GM12878 (cell line): Measurements from ENCODE around the gene KNSTRN. TPM values are rescaled to one million over a fixed set of nuclear protein-coding genes. Genes with fewer than 3 reads are reported as not detected.

Experiments
- ATAC-seq: fragments of 200-7000 bp; cut with Tn5 transposase; 3 replicates; pipeline ENCODE4 v1.9.1; 2020; ENCODE audit warnings: mild to moderate bottlenecking, moderate library complexity
- BruUV-seq: library from RNA; stranded (reverse); fragments of 400-500 nt; replicated peaks from 2 replicates; lab custom pipeline; 2021; lab: Mats Ljungman, UMichigan
- CTCF ChIA-PET: fragments of 300-600 bp; sonication (Branson Sonifier 250); formaldehyde crosslinking; extraction: SDS; loops from one replicate; lab custom pipeline; 2021; ENCODE audit warnings: inconsistent platforms; lab: Yijun Ruan, JAX
- POLR2A ChIA-PET: fragments of 350-600 bp; formaldehyde crosslinking; extraction: SDS; loops from one replicate; lab custom pipeline; 2021; ENCODE audit warnings: inconsistent platforms; lab: Charles Lee
- RAD21 ChIA-PET: fragments of 300-600 bp; sonication (Branson Sonifier 250); formaldehyde crosslinking; loops from one replicate; lab custom pipeline; 2023; ENCODE audit warnings: antibody characterized with exemption; ENCODE audit not compliant: unreplicated experiment; lab: Charles Lee
- SMC1A ChIA-PET: fragments of 300-600 bp; sonication (Branson Sonifier 250); formaldehyde crosslinking; loops from one replicate; lab custom pipeline; 2023; ENCODE audit not compliant: unreplicated experiment, uncharacterized antibody; lab: Charles Lee
- DNase-seq: peaks from one replicate; pipeline ENCODE4 v3.0.0-alpha.2; 2011; ENCODE audit warnings: low read depth, low spot score
- FAIRE-seq: peaks from 3 replicates; lab custom pipeline; 2011; peaks lifted over from hg19 to GRCh38; lab: Jason Lieb, UNC
- H2AFZ ChIP-seq: 2 replicates; pipeline ENCODE4 v1.6.0; 2011; ENCODE audit warnings: low read depth, low read length, control low read depth; ENCODE audit not compliant: control insufficient read depth
- H3K27ac ChIP-seq: 2 replicates; pipeline ENCODE4 v1.5.1; 2011; ENCODE audit warnings: control low read depth; ENCODE audit not compliant: control insufficient read depth, insufficient read depth
- H3K27me3 ChIP-seq, 2 experiments: replicated peaks in 1 of 2; 2 replicates each; pipeline versions ENCODE4 v1.6.0 to v1.6.1; 2011; ENCODE audit warnings: low read length in 1 of 2; ENCODE audit not compliant: control insufficient read depth in 2 of 2, insufficient read depth in 2 of 2
- H3K36me3 ChIP-seq, 2 experiments: 2 replicates each; pipeline ENCODE4 v1.5.1; 2011; ENCODE audit warnings: low read length in 1 of 2; ENCODE audit not compliant: control insufficient read depth in 2 of 2, insufficient read depth in 2 of 2
- H3K4me1 ChIP-seq: 2 replicates; pipeline ENCODE4 v1.6.1; 2011; ENCODE audit warnings: mild to moderate bottlenecking, low read length, moderate library complexity, mixed read lengths; ENCODE audit not compliant: control insufficient read depth, insufficient read depth
- H3K4me2 ChIP-seq: 2 replicates; pipeline ENCODE4 v1.6.0; 2011; ENCODE audit warnings: control low read depth; ENCODE audit not compliant: control insufficient read depth, insufficient read depth
- H3K4me3 ChIP-seq: fragments of 200-600 bp; sonication (generic); 2 replicates; pipeline ENCODE4 v1.5.1; 2016
- H3K79me2 ChIP-seq: 2 replicates; pipeline ENCODE4 v1.6.0; 2011; ENCODE audit warnings: low read length; ENCODE audit not compliant: control insufficient read depth, insufficient read depth
- H3K9ac ChIP-seq: 2 replicates; pipeline ENCODE4 v1.8.0; 2011; ENCODE audit warnings: low read length, control low read depth, mixed read lengths; ENCODE audit not compliant: control insufficient read depth, insufficient read depth
- H3K9me3 ChIP-seq: replicated peaks from 3 replicates; pipeline ENCODE4 v1.5.1; 2011; ENCODE audit warnings: mild to moderate bottlenecking, low read length; ENCODE audit not compliant: control insufficient read depth, insufficient read depth
- H4K20me1 ChIP-seq: 2 replicates; pipeline ENCODE4 v1.6.0; 2011; ENCODE audit not compliant: control insufficient read depth, insufficient read depth
- BHLHE40 ChIP-seq, 2 experiments: fragments of 450-650 bp in 1 of 2; IDR thresholded peaks; 2 replicates each; pipeline ENCODE4 v1.6.1; 2011 to 2017; ENCODE audit warnings: low read depth in 2 of 2, borderline replicate concordance in 1 of 2, improper control_type of control experiment in 1 of 2, low read length in 1 of 2, mild to moderate bottlenecking in 1 of 2
- IRF4 ChIP-seq: IDR thresholded peaks from 2 replicates; pipeline ENCODE4 v1.6.1; 2011; ENCODE audit warnings: low read depth, low read length
- LARP7 ChIP-seq: fragments of 450-650 bp; IDR thresholded peaks from 2 replicates; pipeline ENCODE4 v1.6.1; 2017; ENCODE audit warnings: mild to moderate bottlenecking
- MEF2B ChIP-seq: fragments of 450-650 bp; IDR thresholded peaks from 2 replicates; pipeline ENCODE4 v1.6.1; 2018; ENCODE audit warnings: mild to moderate bottlenecking, moderate library complexity; ENCODE audit not compliant: partially characterized antibody, poor library complexity, severe bottlenecking
- STAT1 ChIP-seq: fragments of 450-650 bp; conservative IDR thresholded peaks from 2 replicates; pipeline ENCODE4 v1.6.1; 2014; ENCODE audit warnings: antibody characterized with exemption, mild to moderate bottlenecking
- STAT3 ChIP-seq: IDR thresholded peaks from 2 replicates; pipeline ENCODE4 v1.6.1; 2011; ENCODE audit warnings: low read depth, low read length, improper control_type of control experiment
- ZBED1 ChIP-seq: IDR thresholded peaks from 2 replicates; pipeline ENCODE4 v1.6.1; 2016; ENCODE audit warnings: borderline replicate concordance
- WGBS: methylation state at CpG from one replicate; pipeline ENCODE4 v1.1.6; 2016; ENCODE audit warnings: low lambda C conversion rate; ENCODE audit not compliant: insufficient replicate concordance, insufficient coverage; ENCODE audit errors: missing lambda C conversion rate; 5-methylcytosine and 5-hydroxymethylcytosine counted together
- in situ Hi-C: fragments of 300-500 bp; cut with MboI; formaldehyde crosslinking; loops from 9 replicates; pipeline ENCODE4 v1.14.3; 2018; ENCODE audit warnings: mixed read lengths
- intact Hi-C: fragments of 100-400 bp; cut with micrococcal nuclease; formaldehyde crosslinking; loops from one replicate; pipeline ENCODE4 v1.14.2; 2022; ENCODE audit not compliant: unreplicated experiment
- polyA plus RNA-seq, 11 experiments: library from polyadenylated mRNA; depleted of rRNA in 4 of 11; unstranded in 6 of 11; stranded (reverse) in 5 of 11; fragments of >200 nt; fragmentation: Nextera tagmentation in 4 of 11; fragmentation: Illumina TruSeq in 1 of 11; extraction: Ambion mirVana in 4 of 11; extraction: Trizol in 1 of 11; gene quantifications; 1 replicate in 1 of 11; 2 replicates in 10 of 11; pipeline versions ENCODE4 v1.2.1 to v1.2.3, GENCODE V29; 2011 to 2016; ENCODE audit warnings: inconsistent platforms in 2 of 11, missing spikeins in 2 of 11, low read depth in 1 of 11
- total RNA-seq, 4 experiments: library from RNA; depleted of rRNA in 3 of 4; stranded (reverse); fragments of >200 nt in 3 of 4; fragmentation: Illumina TruSeq in 1 of 4; extraction: Trizol in 1 of 4; gene quantifications; 2 replicates each; pipeline versions ENCODE4 v1.2.1 to v1.2.3, GENCODE V29; 2013 to 2021

Gene KNSTRN
- total and polyA plus RNA-seq, 10 of the 15 experiments (the other 5 are each of a cell fraction or from before 2014, with no cell fraction given): 30.3 to 72.1 (median 47.1) TPM

DNA sequence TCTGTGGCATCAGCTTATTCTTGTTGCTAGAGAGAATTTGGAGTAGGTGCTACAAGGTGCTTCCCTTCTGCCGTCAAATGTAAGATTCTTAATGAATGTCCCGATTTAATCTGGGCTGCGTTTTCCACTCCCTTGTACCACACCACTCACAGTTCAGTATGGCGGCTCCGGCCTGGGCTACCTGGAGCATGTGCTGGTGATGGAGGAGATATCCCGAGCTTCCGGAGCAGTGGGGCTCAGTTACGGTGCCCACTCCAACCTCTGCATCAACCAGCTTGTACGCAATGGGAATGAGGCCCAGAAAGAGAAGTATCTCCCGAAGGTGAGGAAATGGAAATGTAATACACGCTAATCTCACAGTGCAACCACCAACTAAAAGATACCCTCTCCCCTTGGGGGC is 28.0 kb downstream of the KNSTRN start:
- SMC1A ChIA-PET: interaction anchor here (1.1 kb wide), 1 partner anchor 13 kb away, joined by 4 read pairs; no protein-coding TSS in a partner anchor
- 96% methylated on average over 11 of the region's 11 CpGs for WGBS
- H3K4me1 ChIP-seq: peaks cover 29% of the 10 kb centered on the region
- no peaks in the 10 kb centered on the region for H3K27me3 ChIP-seq
- ATAC-seq (no peak), DNase-seq (no peak), FAIRE-seq (no peak)
- no TSS peak for BruUV-seq
- no peak overlapping the region for H2AFZ ChIP-seq
- H3K27ac ChIP-seq: no peak overlapping the region
- in situ Hi-C loops (no loop called here), intact Hi-C loops (no loop called here)
- H4K20me1 ChIP-seq: no peaks in the 10 kb centered on the region
- CTCF ChIA-PET: interaction anchor here (0.9 to 1.6 kb wide), 4 partner anchors 30 to 72 kb away, joined by 3 to 6 read pairs (median 4); partner anchors contain the start of genes BAHD1 and PHGR1
- peaks cover 14% of the 10 kb centered on the region for H3K79me2 ChIP-seq
- peaks cover 24 to 26% of the 10 kb centered on the region in 2 experiments for H3K36me3 ChIP-seq
- TF ChIP-seq STAT3 (no peak), BHLHE40 (IDR thresholded peaks at IDR 0.05; ENCODE audit: borderline replicate concordance in 1 of 2, low read depth in 2 of 2, low read length in 1 of 2) (no peak), IRF4 (no peak), ZBED1 (no peak), LARP7 (no peak), MEF2B (no peak), STAT1 (no peak)
- H3K9me3 ChIP-seq: no peaks in the 10 kb centered on the region
- H3K4me3 ChIP-seq: no peak overlapping the region
- POLR2A ChIA-PET: interaction anchor here (0.8 kb wide), 1 partner anchor 12 kb away, joined by 3 read pairs; no protein-coding TSS in a partner anchor
- H3K9ac ChIP-seq: no peak overlapping the region
- H3K4me2 ChIP-seq: no peak overlapping the region
- RAD21 ChIA-PET: interaction anchor here (1.5 kb wide), 1 partner anchor 12 kb away, joined by 4 read pairs; no protein-coding TSS in a partner anchor
